ENCODE measurements around the gene AWAT2.

DNA sequence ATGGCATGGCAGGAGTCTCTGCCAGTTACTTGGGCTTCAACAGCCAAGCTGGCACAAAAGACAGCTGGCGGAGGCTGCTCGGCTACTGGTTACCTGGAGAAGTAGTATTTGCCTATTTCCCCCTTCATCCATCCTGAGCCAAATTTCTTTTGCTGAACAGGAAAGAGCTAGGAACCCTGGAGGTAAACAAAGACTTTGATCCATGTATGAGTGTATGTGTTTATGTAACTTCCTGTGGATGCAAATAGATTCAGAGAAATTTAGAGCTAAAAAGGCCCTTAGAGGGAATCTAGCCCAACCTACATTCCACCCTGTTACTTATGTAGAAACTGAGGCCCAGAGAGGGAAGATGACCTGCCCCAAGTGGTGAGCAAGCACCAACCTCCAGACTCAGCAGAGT, 11.2 kb downstream of the AWAT2 start:
- no peak for TF ChIP-seq POLR2A (IDR thresholded peaks at IDR 0.05; ENCODE audit: low read depth, low read length)
- no peak for TF ChIP-seq TAF1 (IDR thresholded peaks at IDR 0.05; ENCODE audit: low read depth, low read length)
- no peak for TF ChIP-seq POLR2AphosphoS5 (IDR thresholded peaks at IDR 0.05; ENCODE audit: low read depth, low read length)
- TF ChIP-seq POU2F2 (IDR thresholded peaks at IDR 0.05; ENCODE audit: low read depth, low read length): no peak
